ENCODE measurements around the gene URAD. TPM values are rescaled to one million over a fixed set of nuclear protein-coding genes. Genes with fewer than 3 reads are reported as not detected.
A peak's percentile ranks its signal among the peaks of the same experiment; 100 is the strongest.

URAD gene
- total RNA-seq, 1 donor from 2014 or later, result not detected

GRCh38 chr13:28000567-28000966 is 12.1 kb upstream of the URAD start:
- DNase-seq (ENCODE audit: low read depth in 2 of 2), result no peak

- peak in 1 of 2 donors; percentile 22 for DNase-seq (ENCODE audit: low read depth in 2 of 2)
Measured at GRCh38 chr13:27997904-27998522, 9.5 kb upstream of the URAD start.

GRCh38 chr13:27991881-27992280 is 3.4 kb upstream of the URAD start:
- DNase-seq (ENCODE audit: low read depth in 2 of 2), result no peak

GRCh38 chr13:27985600-27985999 is 2.9 kb downstream of the URAD start:
- no peak for DNase-seq (ENCODE audit: low read depth in 2 of 2)

- DNase-seq (ENCODE audit: low read depth in 2 of 2), result no peak
Measured at GRCh38 chr13:27982361-27982760, 6.1 kb downstream of the URAD start.

- DNase-seq (ENCODE audit: low read depth in 2 of 2), result no peak
Measured at GRCh38 chr13:27981006-27981708, 7.3 kb downstream of the URAD start.

- DNase-seq (ENCODE audit: low read depth in 2 of 2), result no peak
Measured at GRCh38 chr13:27980280-27980998, 8.1 kb downstream of the URAD start.

GRCh38 chr13:27979765-27980279 is 8.7 kb downstream of the URAD start:
- no peak for DNase-seq (ENCODE audit: low read depth in 2 of 2)

GRCh38 chr13:27979001-27979643 is 9.4 kb downstream of the URAD start:
- no peak for DNase-seq (ENCODE audit: low read depth in 2 of 2)

GRCh38 chr13:27978301-27978968 is 10.1 kb downstream of the URAD start:
- DNase-seq (ENCODE audit: low read depth in 2 of 2), result no peak

GRCh38 chr13:27977476-27978300 is 10.8 kb downstream of the URAD start:
- peak in 1 of 2 donors; percentile 33 for DNase-seq (ENCODE audit: low read depth in 2 of 2)

GRCh38 chr13:27976362-27977091 is 12.0 kb downstream of the URAD start:
- DNase-seq (ENCODE audit: low read depth in 2 of 2), result no peak

GRCh38 chr13:27975564-27976361 is 12.7 kb downstream of the URAD start:
- no peak for DNase-seq (ENCODE audit: low read depth in 2 of 2)

- no peak for DNase-seq (ENCODE audit: low read depth in 2 of 2)
Measured at GRCh38 chr13:27973961-27974662, 14.4 kb downstream of the URAD start.

- DNase-seq (ENCODE audit: low read depth in 2 of 2), result no peak
Measured at GRCh38 chr13:27973291-27973690, 15.2 kb downstream of the URAD start.

- no peak for DNase-seq (ENCODE audit: low read depth in 2 of 2)
Measured at GRCh38 chr13:27972478-27972820, 16.0 kb downstream of the URAD start.

GRCh38 chr13:27971776-27972477 is 16.6 kb downstream of the URAD start:
- no peak for DNase-seq (ENCODE audit: low read depth in 2 of 2)

- DNase-seq (ENCODE audit: low read depth in 2 of 2), result no peak
Measured at GRCh38 chr13:27971236-27971645, 17.3 kb downstream of the URAD start.

Data from dermis microvascular lymphatic vessel endothelial cell (primary cell).